H1 (cell line): ENCODE results near the gene ACBD6. TPM values are rescaled to one million over a fixed set of nuclear protein-coding genes. Genes with fewer than 3 reads are reported as not detected.

Experiments
- CTCF ChIA-PET: fragments of 300-600 bp; sonication (Branson Sonifier 250); formaldehyde crosslinking; loops from one replicate; lab custom pipeline; 2021; ENCODE audit not compliant: partially characterized antibody; lab: Charles Lee
- POLR2A ChIA-PET: fragments of 300-600 bp; sonication (Branson Sonifier 250); formaldehyde crosslinking; loops from one replicate; lab custom pipeline; 2021; ENCODE audit warnings: inconsistent platforms; ENCODE audit not compliant: partially characterized antibody; lab: Charles Lee
- DNase-seq, 2 experiments: peaks; one replicate each; pipeline versions ENCODE4 v3.0.0 to v3.0.0-alpha.2; 2010 to 2022; ENCODE audit warnings: low spot score in 2 of 2, low read depth in 1 of 2, mixed read lengths in 1 of 2
- FAIRE-seq: peaks from 2 replicates; lab custom pipeline; 2011; peaks lifted over from hg19 to GRCh38; lab: Jason Lieb, UNC
- H2AFZ ChIP-seq: 2 replicates; pipeline ENCODE4 v1.8.1; 2012; ENCODE audit warnings: low read length, inconsistent platforms
- H2AK5ac ChIP-seq: 2 replicates; pipeline ENCODE4 v1.6.1; 2013; ENCODE audit warnings: low read depth, low read length
- H2BK120ac ChIP-seq: replicated peaks from 2 replicates; pipeline ENCODE3; 2013; ENCODE audit warnings: low read depth, low read length, inconsistent platforms
- H2BK12ac ChIP-seq: 2 replicates; pipeline ENCODE4 v1.6.1; 2013; ENCODE audit warnings: low read depth, low read length
- H2BK15ac ChIP-seq: 2 replicates; pipeline ENCODE4 v1.6.1; 2013; ENCODE audit warnings: low read length
- H2BK20ac ChIP-seq: 2 replicates; pipeline ENCODE4 v1.6.1; 2013; ENCODE audit warnings: low read length
- H2BK5ac ChIP-seq: 2 replicates; pipeline ENCODE4 v1.6.1; 2013; ENCODE audit warnings: low read depth, low read length
- H3K14ac ChIP-seq: 2 replicates; pipeline ENCODE4 v1.6.1; 2013; ENCODE audit warnings: inconsistent platforms; ENCODE audit not compliant: insufficient read length
- H3K18ac ChIP-seq: 2 replicates; pipeline ENCODE4 v1.6.1; 2013; ENCODE audit warnings: low read length; ENCODE audit errors: extremely low read depth
- H3K23ac ChIP-seq: 2 replicates; pipeline ENCODE4 v1.6.1; 2013; ENCODE audit warnings: inconsistent platforms; ENCODE audit not compliant: insufficient read length
- H3K23me2 ChIP-seq: 2 replicates; pipeline ENCODE4 v1.6.1; 2013; ENCODE audit warnings: low read depth, low read length
- H3K27ac ChIP-seq: 2 replicates; pipeline ENCODE4 v1.6.1; 2011; ENCODE audit warnings: low read depth, low read length, inconsistent platforms
- H3K27me3 ChIP-seq, 4 experiments: replicated peaks in 1 of 4; 1 replicate in 1 of 4; 2 replicates in 3 of 4; pipeline versions ENCODE4 v1.6.1 to v1.8.1; 2011 to 2013; ENCODE audit warnings: low read length in 3 of 4, mild to moderate bottlenecking in 3 of 4, inconsistent platforms in 2 of 4, mixed read lengths in 2 of 4, moderate library complexity in 1 of 4; ENCODE audit not compliant: control insufficient read depth in 3 of 4, insufficient read depth in 3 of 4; ENCODE audit errors: extremely low read depth in 1 of 4
- H3K36me3 ChIP-seq, 4 experiments: 2 replicates each; pipeline versions ENCODE4 v1.6.1 to v1.8.1; 2011 to 2013; ENCODE audit warnings: mild to moderate bottlenecking in 4 of 4, low read length in 3 of 4, moderate library complexity in 2 of 4, control low read depth in 1 of 4, inconsistent platforms in 1 of 4; ENCODE audit not compliant: insufficient read depth in 4 of 4, control insufficient read depth in 2 of 4
- H3K4ac ChIP-seq: replicated peaks from 2 replicates; pipeline ENCODE3; 2013; ENCODE audit warnings: low read length, low read depth, mixed read lengths, inconsistent platforms; ENCODE audit not compliant: insufficient read length
- H3K4me1 ChIP-seq, 4 experiments: replicated peaks in 1 of 4; 1 replicate in 1 of 4; 2 replicates in 3 of 4; pipeline versions ENCODE4 v1.6.1 to v1.8.1; 2011 to 2013; ENCODE audit warnings: low read length in 3 of 4, inconsistent platforms in 2 of 4, mixed read lengths in 1 of 4; ENCODE audit not compliant: insufficient read depth in 4 of 4, control insufficient read depth in 3 of 4
- H3K4me2 ChIP-seq, 2 experiments: 2 replicates each; pipeline versions ENCODE4 v1.6.1 to v1.8.1; 2011 to 2013; ENCODE audit warnings: low read depth in 2 of 2, low read length in 2 of 2, control low read depth in 1 of 2, inconsistent platforms in 1 of 2, mild to moderate bottlenecking in 1 of 2; ENCODE audit not compliant: insufficient read depth in 1 of 2
- H3K4me3 ChIP-seq, 4 experiments: fragments of 200-600, 300-600 bp in 1 of 4; sonication (generic), shearing (Covaris generic), sonication (Bioruptor Twin) in 1 of 4; 2 replicates each; pipeline versions ENCODE4 v1.5.1 to v1.8.1; 2011 to 2016; ENCODE audit warnings: low read length in 4 of 4, low read depth in 3 of 4, control low read depth in 2 of 4, inconsistent platforms in 2 of 4, mild to moderate bottlenecking in 2 of 4, mixed read lengths in 1 of 4, moderate library complexity in 1 of 4; ENCODE audit not compliant: insufficient read depth in 2 of 4; ENCODE audit errors: extremely low read depth in 1 of 4
- H3K56ac ChIP-seq: replicated peaks from 2 replicates; pipeline ENCODE3; 2013; ENCODE audit warnings: low read depth, mild to moderate bottlenecking, mixed read lengths, low read length, inconsistent platforms; ENCODE audit not compliant: insufficient read length
- H3K79me1 ChIP-seq: 2 replicates; pipeline ENCODE4 v1.6.1; 2013; ENCODE audit warnings: low read depth, low read length, control low read depth
- H3K79me2 ChIP-seq, 2 experiments: 2 replicates each; pipeline versions ENCODE4 v1.6.1 to v1.8.1; 2012 to 2013; ENCODE audit warnings: low read length in 2 of 2, mild to moderate bottlenecking in 2 of 2, inconsistent platforms in 1 of 2; ENCODE audit not compliant: insufficient read depth in 2 of 2, control insufficient read depth in 1 of 2
- H3K9ac ChIP-seq, 4 experiments: replicated peaks in 1 of 4; 1 replicate in 1 of 4; 2 replicates in 3 of 4; pipeline versions ENCODE4 v1.6.1 to v1.8.1; 2011 to 2013; ENCODE audit warnings: low read depth in 3 of 4, low read length in 3 of 4, control low read depth in 2 of 4, mild to moderate bottlenecking in 2 of 4, moderate library complexity in 2 of 4, inconsistent platforms in 1 of 4; ENCODE audit errors: extremely low read depth in 1 of 4
- H3K9me3 ChIP-seq, 2 experiments: 2 replicates each; pipeline versions ENCODE4 v1.6.1 to v1.8.1; 2012 to 2013; ENCODE audit warnings: mild to moderate bottlenecking in 2 of 2, moderate library complexity in 2 of 2, control low read depth in 1 of 2, inconsistent platforms in 1 of 2, low read depth in 1 of 2, low read length in 1 of 2, mixed read lengths in 1 of 2; ENCODE audit not compliant: insufficient read depth in 2 of 2
- H4K20me1 ChIP-seq, 2 experiments: replicated peaks in 1 of 2; 2 replicates each; pipeline versions ENCODE3 to v1.8.1; 2011 to 2013; ENCODE audit warnings: inconsistent platforms in 2 of 2, low read length in 2 of 2, mild to moderate bottlenecking in 1 of 2; ENCODE audit not compliant: insufficient read depth in 2 of 2, control insufficient read depth in 1 of 2
- H4K5ac ChIP-seq: 2 replicates; pipeline ENCODE4 v1.6.1; 2013; ENCODE audit warnings: low read length, low read depth, mixed read lengths, inconsistent platforms; ENCODE audit not compliant: insufficient read length
- H4K8ac ChIP-seq: 2 replicates; pipeline ENCODE4 v1.8.0; 2013; ENCODE audit warnings: mild to moderate bottlenecking, moderate library complexity, low read length, inconsistent platforms; ENCODE audit not compliant: insufficient read depth; ENCODE audit errors: extremely low read depth
- H4K91ac ChIP-seq: replicated peaks from 2 replicates; pipeline ENCODE3; 2013; ENCODE audit warnings: low read length, mixed read lengths, inconsistent platforms; ENCODE audit not compliant: insufficient read length
- CEBPB ChIP-seq: IDR thresholded peaks from 2 replicates; pipeline ENCODE4 v1.6.1; 2012; ENCODE audit warnings: low read depth, low read length
- CHD2 ChIP-seq: IDR thresholded peaks from 2 replicates; pipeline ENCODE4 v1.6.1; 2012; ENCODE audit warnings: low read length, improper control_type of control experiment
- KDM1A ChIP-seq: fragments of 200-600, 300-600 bp; sonication (generic); IDR thresholded peaks from 2 replicates; pipeline ENCODE4 v1.7.1; 2016; ENCODE audit warnings: mild to moderate bottlenecking, low read length, borderline replicate concordance
- PHF8 ChIP-seq: fragments of 200-600 bp; sonication (generic); conservative IDR thresholded peaks from 2 replicates; pipeline ENCODE4 v1.7.1; 2012; ENCODE audit warnings: low read depth, mild to moderate bottlenecking, inconsistent platforms, low read length, moderate library complexity
- RBBP5 ChIP-seq: IDR thresholded peaks from 2 replicates; pipeline ENCODE4 v1.7.1; 2012; ENCODE audit warnings: low read depth, mild to moderate bottlenecking, inconsistent platforms, low read length, moderate library complexity, borderline replicate concordance
- RNF2 ChIP-seq: fragments of 200-900, 300-1000 bp; sonication (generic); IDR thresholded peaks from 2 replicates; pipeline ENCODE4 v1.7.1; 2016; ENCODE audit warnings: borderline replicate concordance, low read depth, mild to moderate bottlenecking, antibody characterized with exemption, low read length; ENCODE audit not compliant: poor library complexity, severe bottlenecking; ENCODE audit errors: missing control alignments
- RXRA ChIP-seq: IDR thresholded peaks from 2 replicates; pipeline ENCODE4 v1.6.1; 2011; ENCODE audit warnings: low read depth, mild to moderate bottlenecking, low read length, moderate library complexity; ENCODE audit not compliant: insufficient read depth
- SIX5 ChIP-seq: IDR thresholded peaks from 2 replicates; pipeline ENCODE4 v1.6.1; 2011; ENCODE audit warnings: mild to moderate bottlenecking, low read depth, low read length
- SP4 ChIP-seq: IDR thresholded peaks from 2 replicates; pipeline ENCODE4 v1.6.1; 2012; ENCODE audit warnings: low read length, inconsistent platforms
- USF2 ChIP-seq: IDR thresholded peaks from 2 replicates; pipeline ENCODE4 v1.6.1; 2011; ENCODE audit warnings: low read length, improper control_type of control experiment
- YY1 ChIP-seq: IDR thresholded peaks from 2 replicates; pipeline ENCODE4 v1.6.1; 2011; ENCODE audit warnings: low read depth, mild to moderate bottlenecking, low read length
- polyA plus RNA-seq, 7 experiments: library from polyadenylated mRNA; depleted of rRNA in 3 of 7; stranded (reverse) in 5 of 7; unstranded in 2 of 7; fragments of >200 nt in 5 of 7; fragments of 200-250 nt in 2 of 7; gene quantifications; 1 replicate in 5 of 7; 2 replicates in 1 of 7; 4 replicates in 1 of 7; pipeline versions ENCODE4 v1.2.1 to v1.2.3, GENCODE V29; 2011 to 2013; ENCODE audit warnings: missing spikeins in 2 of 7, mixed read lengths in 2 of 7
- total RNA-seq: library from RNA; stranded (reverse); fragmentation: NEBNext Ultra II Directional; extraction: Animal tissue kit (Norgen Biotek cat#: 25700); gene quantifications from 2 replicates; pipeline ENCODE4 v1.2.1, GENCODE V29; 2021

ACBD6 gene
- total and polyA plus RNA-seq, 2 of the 8 experiments (the other 6 are each of a cell fraction or from before 2014, with no cell fraction given): 52.0 to 67.7 TPM

- no peaks in the 10 kb centered on the region for H3K79me1 ChIP-seq
- no peak overlapping the region for H2AK5ac ChIP-seq
- POLR2A ChIA-PET: no interaction called here
- H4K5ac ChIP-seq: no peak overlapping the region
- H3K9ac ChIP-seq: no peak overlapping the region
- no peaks in the 10 kb centered on the region for H3K23me2 ChIP-seq
- DNase-seq: no peak
- H2BK12ac ChIP-seq: no peak overlapping the region
- no peak overlapping the region for H3K4ac ChIP-seq
- H3K27ac ChIP-seq: no peak overlapping the region
- H2BK120ac ChIP-seq: no peak overlapping the region
- no peak overlapping the region for H4K91ac ChIP-seq
- no peak overlapping the region for H2AFZ ChIP-seq
- H2BK20ac ChIP-seq: no peak overlapping the region
- H3K9me3 ChIP-seq: no peaks in the 10 kb centered on the region
- no peak overlapping the region for H2BK15ac ChIP-seq
- H3K27me3 ChIP-seq: no peaks in the 10 kb centered on the region
- H3K14ac ChIP-seq: no peak overlapping the region
- no peak overlapping the region for H3K18ac ChIP-seq
- H4K8ac ChIP-seq: no peak overlapping the region
- H3K4me2 ChIP-seq: no peak overlapping the region
- H2BK5ac ChIP-seq: no peak overlapping the region
- CTCF ChIA-PET: interaction anchor here (1.1 kb wide), 2 partner anchors 9 to 133 kb away, joined by 3 read pairs; no protein-coding TSS in a partner anchor
- H3K4me3 ChIP-seq: no peak overlapping the region
- peaks cover 0 to 29% (median 5%) of the 10 kb centered on the region in 4 experiments; a peak in 4 of 8 replicates for H3K36me3 ChIP-seq
- no peak for FAIRE-seq
- H3K23ac ChIP-seq: no peak overlapping the region
- H3K79me2 ChIP-seq: 0 out of 4 replicates have a peak, but pooled peaks cover 0 to 3% of the 10 kb centered on the region in 2 experiments
- peaks cover 0 to 5% (median 1%) of the 10 kb centered on the region in 4 experiments; a peak in 3 of 7 replicates for H3K4me1 ChIP-seq
- H4K20me1 ChIP-seq: peaks cover 0 to 1% of the 10 kb centered on the region in 2 experiments
- no peak overlapping the region for H3K56ac ChIP-seq
- no peak for TF ChIP-seq SP4
- no peak for TF ChIP-seq KDM1A
- TF ChIP-seq CHD2: no peak
- no peak for TF ChIP-seq RNF2
- no peak for TF ChIP-seq PHF8
- TF ChIP-seq RBBP5: no peak
- no peak for TF ChIP-seq SIX5
- TF ChIP-seq RXRA: no peak
- TF ChIP-seq YY1: no peak
- no peak for TF ChIP-seq CEBPB
- TF ChIP-seq USF2: no peak
Measured at GRCh38 chr1:180489976-180490375, 12.4 kb downstream of the ACBD6 start.
